ENCODE data around the gene FGF7. TPM values are rescaled to one million over a fixed set of nuclear protein-coding genes. Genes with fewer than 3 reads are reported as not detected.

The FGF7 gene
- total and polyA plus RNA-seq, 2 donors (not counting 3 experiments of a cell fraction or from before 2014, with no cell fraction given): not detected

- no peak for TF ChIP-seq CTCF (IDR thresholded peaks at IDR 0.05; ENCODE audit: extremely low read depth in 1 of 2, insufficient read depth in 1 of 2, low read depth in 1 of 2, low read length in 2 of 2)
- TF ChIP-seq POLR2AphosphoS5 (IDR thresholded peaks at IDR 0.05; ENCODE audit: insufficient read depth, low read depth, low read length): no peak
- no peak for TF ChIP-seq JUN (IDR thresholded peaks at IDR 0.05; ENCODE audit: borderline replicate concordance, insufficient read depth, insufficient read length, low read depth)
- TF ChIP-seq MAX (IDR thresholded peaks at IDR 0.05; ENCODE audit: insufficient read depth, insufficient read length): no peak
- TF ChIP-seq MYC (IDR thresholded peaks at IDR 0.05; ENCODE audit: low read depth, low read length): no peak
- TF ChIP-seq EZH2 (IDR thresholded peaks at IDR 0.05; ENCODE audit: borderline replicate concordance, low read depth, low read length, severe bottlenecking): no peak
- TF ChIP-seq POLR2A (IDR thresholded peaks at IDR 0.05; ENCODE audit: low read depth, low read length): no peak
- no peak for TF ChIP-seq FOS (IDR thresholded peaks at IDR 0.05; ENCODE audit: borderline replicate concordance, insufficient read depth, low read length)
- no peak for TF ChIP-seq GATA2 (IDR thresholded peaks at IDR 0.05; ENCODE audit: insufficient read depth, insufficient read length, low read depth, low read length)
- no peak overlapping the region for H3K27ac ChIP-seq (ENCODE audit: insufficient read depth, low read depth, low read length)
- H3K27me3 ChIP-seq (ENCODE audit: control insufficient read depth in 2 of 2, insufficient read depth in 2 of 2, low read length in 2 of 2): no peaks in the 10 kb centered on the region
- H3K9me3 ChIP-seq (replicated peaks; ENCODE audit: control insufficient read depth, insufficient read depth, low read length): no peaks in the 10 kb centered on the region
- no peak overlapping the region for H3K4me3 ChIP-seq (replicated peaks in 1 of 3; ENCODE audit: insufficient read depth in 1 of 3, low read depth in 1 of 3, low read length in 3 of 3)
- dilution Hi-C loops (cut with MboI; ENCODE audit: extremely low pct_ligation_motif_present, low sequenced_read_pairs) (no loop called here), intact Hi-C loops (cut with micrococcal nuclease) (no loop called here)
- H3K9me1 ChIP-seq (replicated peaks; ENCODE audit: control insufficient read depth, extremely low read depth, insufficient read depth, low read length): no peaks in the 10 kb centered on the region
- FAIRE-seq (no peak), DNase-seq (ENCODE audit: low read depth, low spot score) (no peak)
- H4K20me1 ChIP-seq (replicated peaks; ENCODE audit: control insufficient read depth, extremely low read depth, insufficient read depth, low read length): no peaks in the 10 kb centered on the region
- H3K4me1 ChIP-seq (ENCODE audit: control insufficient read depth, extremely low read depth, insufficient read depth, low read length): no peaks in the 10 kb centered on the region
- no TSS peak for BruUV-seq (replicated peaks)
- H3K79me2 ChIP-seq (ENCODE audit: control insufficient read depth, insufficient read depth, low read length): no peaks in the 10 kb centered on the region
- CTCF ChIA-PET: interaction anchor here (1.0 to 3.0 kb wide), 2 partner anchors 45 to 51 kb away, joined by 3 to 7 read pairs; no protein-coding TSS in a partner anchor
- POLR2A ChIA-PET: no interaction called here
- no peak overlapping the region for H3K9ac ChIP-seq (replicated peaks; ENCODE audit: extremely low read depth, insufficient read depth, low read length)
- H3K4me2 ChIP-seq (ENCODE audit: insufficient read depth, low read length): no peak overlapping the region
- no peaks in the 10 kb centered on the region for H3K36me3 ChIP-seq (ENCODE audit: control insufficient read depth in 2 of 2, extremely low read depth in 1 of 2, insufficient read depth in 2 of 2, low read length in 2 of 2)
- H2AFZ ChIP-seq (ENCODE audit: low read depth, low read length): no peak overlapping the region
These were observed 98.8 kb downstream of the FGF7 start for GRCh38 chr15:49521802-49522201.
